GM18861 (cell line): Measurements from ENCODE around the gene MACROD1.

Experiments used
- ATAC-seq: cut with Tn5 transposase; IDR thresholded peaks from one replicate; pipeline ENCODE4 v1.9.1; 2021; ENCODE audit not compliant: unreplicated experiment

Gene MACROD1

DNA sequence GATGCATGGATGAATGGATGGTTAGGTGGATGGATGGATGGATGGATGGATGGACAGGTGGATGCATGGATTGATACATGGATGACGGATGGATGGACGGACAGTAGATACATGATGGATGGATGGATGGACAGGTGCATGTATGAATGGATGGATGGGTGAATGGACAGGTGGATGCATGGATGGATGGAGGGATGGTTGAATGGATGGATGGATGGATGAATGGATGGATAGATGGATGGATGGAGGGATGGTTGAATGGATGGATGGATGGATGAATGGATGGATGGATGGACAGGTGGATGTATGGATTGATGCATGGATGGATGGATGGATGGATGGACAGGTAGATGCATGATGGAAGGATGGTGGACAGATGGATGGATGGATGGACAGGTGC is 51.7 kb downstream of the MACROD1 start:
- ATAC-seq, result no peak

DNA sequence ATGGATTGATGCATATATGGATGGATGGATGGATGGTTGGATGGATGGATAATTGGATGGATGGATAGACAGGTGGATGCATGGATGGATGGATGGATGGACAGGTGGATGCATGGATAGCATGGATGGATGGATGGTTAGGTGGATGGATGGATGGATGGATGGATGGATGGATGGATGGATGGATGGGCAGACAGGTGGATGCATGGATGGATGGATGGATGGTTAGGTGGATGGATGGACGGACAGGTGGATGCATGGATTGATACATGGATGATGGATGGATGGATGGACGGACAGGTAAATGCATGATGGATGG is 52.5 kb downstream of the MACROD1 start:
- no peak for ATAC-seq

DNA sequence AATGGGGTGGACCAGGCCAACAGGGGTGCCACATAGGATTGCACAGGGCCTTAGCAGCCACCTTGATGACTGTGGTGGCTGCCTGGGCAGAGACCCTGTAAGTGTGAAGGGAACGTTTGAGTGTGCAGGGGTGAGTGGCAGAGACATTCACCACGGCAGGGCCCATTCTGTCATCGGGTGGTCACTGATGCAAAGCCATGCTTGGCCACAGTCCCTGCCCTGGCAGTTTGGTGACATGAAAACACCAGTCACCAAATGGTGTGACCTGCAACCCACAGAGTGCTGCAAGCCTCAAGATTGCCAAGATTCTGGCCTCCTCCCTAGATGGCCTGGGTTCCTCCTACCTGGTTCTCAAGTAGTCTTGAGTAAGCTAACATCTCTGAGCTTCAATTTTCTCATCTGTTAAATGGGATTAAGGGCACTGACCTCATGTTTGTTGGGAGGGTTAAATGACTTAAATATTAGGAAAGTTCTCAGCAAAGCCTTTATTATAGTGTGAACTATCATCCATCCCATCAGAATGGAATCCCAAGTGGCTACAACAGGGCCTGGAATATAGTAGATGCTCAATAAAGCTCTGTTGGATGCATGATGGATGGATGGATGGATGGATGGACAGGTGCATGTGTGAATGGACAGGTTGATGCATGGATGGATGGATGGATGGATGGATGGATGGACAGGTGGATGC is 53.0 kb downstream of the MACROD1 start:
- no peak for ATAC-seq

- ATAC-seq, result no peak
Measured at GRCh38 chr11:64110465-64111375, 55.2 kb downstream of the MACROD1 start.

DNA sequence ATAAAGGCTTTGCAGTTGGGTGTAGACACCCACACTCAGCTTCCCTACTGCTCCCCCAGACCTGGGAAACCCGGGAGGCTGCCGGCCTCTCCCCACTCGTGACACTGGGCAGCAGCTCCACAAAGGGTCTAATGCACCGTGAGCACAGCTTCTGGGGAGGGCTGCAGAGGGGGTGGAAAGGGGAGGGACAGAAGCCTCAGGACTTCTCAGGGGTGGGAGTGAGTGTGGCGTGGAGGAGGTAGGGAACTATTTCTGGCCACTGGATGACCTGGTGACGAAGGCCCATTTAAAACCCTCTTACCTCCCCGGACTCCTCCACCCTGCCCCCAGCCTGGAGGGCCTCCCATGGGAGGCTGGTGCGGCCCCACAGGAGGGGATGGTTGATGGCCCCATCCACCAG is 56.6 kb downstream of the MACROD1 start:
- no peak for ATAC-seq

DNA sequence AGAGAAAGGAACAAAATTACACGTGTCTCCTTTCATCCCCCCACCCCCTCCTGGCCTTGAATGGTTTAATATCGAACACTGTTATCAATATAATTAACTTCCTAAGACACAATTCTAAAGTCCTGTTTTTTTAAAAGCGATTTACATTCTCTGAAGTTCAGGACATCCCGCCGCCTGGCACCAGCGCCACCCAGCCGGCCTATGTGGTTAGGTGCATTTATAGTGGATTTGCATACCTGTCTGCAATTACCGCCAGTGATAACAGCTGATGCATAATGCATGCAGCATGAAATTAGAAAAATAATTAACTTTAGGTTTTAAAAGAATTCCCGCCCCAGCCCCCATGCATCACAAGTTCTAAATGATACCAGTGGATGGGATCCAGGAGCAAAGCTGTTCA is 58.6 kb downstream of the MACROD1 start:
- no peak for ATAC-seq

DNA sequence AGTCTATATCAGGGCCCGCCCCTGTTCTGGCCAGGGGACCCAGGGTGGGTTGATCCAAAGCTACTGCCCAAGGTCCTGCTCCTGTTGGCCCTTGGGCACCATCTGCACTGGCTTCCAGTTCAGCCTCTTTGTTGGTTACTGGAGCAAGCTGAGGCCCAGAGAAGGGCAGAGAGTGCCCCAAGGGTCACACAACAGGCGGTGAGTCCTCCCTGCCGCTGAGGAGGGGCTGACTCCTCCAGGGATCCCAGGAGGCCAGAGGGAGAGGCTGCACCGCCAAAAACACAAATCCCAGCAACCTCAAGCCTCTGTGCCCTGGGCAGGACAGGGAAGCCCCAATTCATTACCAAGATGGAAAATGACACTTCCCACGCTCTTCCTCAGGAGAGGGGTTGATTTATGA is 61.3 kb downstream of the MACROD1 start:
- ATAC-seq, result no peak

GRCh38 chr11:64103277-64103985 is 62.5 kb downstream of the MACROD1 start:
- no peak for ATAC-seq

DNA sequence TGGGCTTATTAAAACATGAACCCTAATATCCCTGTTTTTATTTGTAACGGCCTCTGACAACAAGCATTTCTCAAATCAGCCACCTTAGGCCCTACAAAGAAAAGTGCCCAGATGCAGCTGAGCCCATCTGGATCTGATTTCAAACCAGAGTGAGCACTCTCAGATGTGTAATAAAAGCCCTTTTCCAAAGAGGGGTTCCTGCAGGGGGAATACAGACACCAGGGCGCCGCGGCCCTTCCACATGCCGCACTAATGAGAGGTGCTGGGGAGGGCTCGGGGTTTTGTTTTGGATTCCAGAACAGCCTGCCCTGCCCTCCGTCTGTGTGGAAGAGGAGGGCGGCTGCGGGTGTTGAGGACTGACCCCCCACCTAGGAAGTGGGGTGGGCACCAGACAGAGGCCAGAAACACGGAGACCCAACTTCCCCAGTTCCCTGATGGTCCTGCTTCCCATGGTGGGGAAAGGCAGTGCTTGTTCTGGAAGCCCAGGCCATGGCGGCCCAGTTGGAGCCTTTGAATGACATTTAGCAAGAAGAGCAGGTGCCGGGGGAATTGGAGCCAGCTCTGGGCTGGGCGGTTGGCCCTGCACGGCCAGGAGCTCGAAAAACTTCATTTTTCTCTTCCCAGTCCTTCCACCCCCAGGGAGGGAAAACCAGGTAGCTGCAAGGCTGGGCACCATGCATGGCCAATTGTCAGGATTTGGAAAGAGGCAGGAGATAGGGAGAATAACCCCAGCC is 63.7 kb downstream of the MACROD1 start:
- ATAC-seq, result no peak

DNA sequence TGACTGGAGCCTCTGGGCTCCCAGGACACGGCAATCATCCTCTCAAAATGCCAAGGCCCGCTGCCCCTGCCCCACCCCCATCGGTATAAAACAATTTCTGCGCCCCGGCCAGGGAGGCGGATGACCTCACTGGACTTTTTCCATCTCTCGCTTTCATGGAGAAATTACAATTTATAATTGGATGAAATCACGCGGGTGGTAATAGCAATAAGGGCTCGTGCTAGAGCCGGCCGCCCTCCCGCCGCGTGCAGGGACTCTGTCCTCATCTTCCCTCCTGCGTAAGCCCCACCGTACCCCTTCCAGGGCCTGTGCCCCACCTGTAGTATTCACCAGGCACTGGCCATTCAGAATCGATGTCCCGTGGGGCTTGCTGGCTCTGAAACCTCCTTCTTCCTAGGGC is 64.5 kb downstream of the MACROD1 start:
- no peak for ATAC-seq

DNA sequence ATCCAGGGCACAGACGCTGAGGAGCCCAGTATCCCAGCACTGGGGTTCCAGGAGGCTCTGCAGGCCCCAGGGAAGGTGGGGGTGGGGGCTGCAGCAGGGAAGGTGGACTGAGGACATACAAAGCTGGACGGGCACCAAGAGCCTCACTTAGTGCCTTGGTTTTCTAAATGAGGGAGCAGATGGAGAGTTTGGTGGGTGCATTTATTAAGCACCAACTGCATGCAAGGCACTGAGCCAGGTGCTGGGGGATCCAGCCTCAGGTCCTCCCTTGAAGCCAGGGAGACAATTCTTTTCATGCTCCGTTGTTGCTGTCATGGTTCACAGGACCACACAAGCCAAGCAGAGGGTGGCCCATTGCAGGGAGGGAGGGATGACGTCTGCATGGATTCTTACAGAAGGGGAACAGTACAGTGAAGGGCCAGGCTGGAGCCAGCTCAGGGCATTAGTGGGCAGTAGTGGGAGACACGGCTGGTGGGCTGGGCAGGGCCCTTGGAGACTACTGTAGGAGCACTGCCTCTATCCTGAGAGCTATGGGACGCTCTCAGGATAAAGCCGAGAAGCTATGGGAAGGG is 65.0 kb downstream of the MACROD1 start:
- no peak for ATAC-seq

- ATAC-seq, result no peak
Measured at GRCh38 chr11:64100360-64100759, 65.6 kb downstream of the MACROD1 start.

DNA sequence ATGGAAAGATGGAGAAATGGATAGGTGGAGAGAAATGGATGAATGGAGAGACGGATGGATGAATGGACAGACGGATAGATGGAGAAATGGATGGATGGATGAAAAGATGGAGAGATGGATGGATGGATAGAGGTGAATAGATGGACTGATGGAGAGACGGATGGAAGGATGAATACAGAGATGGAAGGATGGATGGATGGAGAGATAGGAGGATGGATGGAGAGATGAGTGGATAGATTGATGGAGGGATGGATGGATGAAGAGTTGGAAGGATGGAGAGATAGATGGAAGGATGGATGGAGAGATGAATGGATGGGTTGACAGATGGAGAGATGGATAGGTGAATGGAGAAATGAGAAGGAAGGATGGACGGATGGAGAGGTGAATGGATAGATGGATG is 66.5 kb downstream of the MACROD1 start:
- no peak for ATAC-seq

DNA sequence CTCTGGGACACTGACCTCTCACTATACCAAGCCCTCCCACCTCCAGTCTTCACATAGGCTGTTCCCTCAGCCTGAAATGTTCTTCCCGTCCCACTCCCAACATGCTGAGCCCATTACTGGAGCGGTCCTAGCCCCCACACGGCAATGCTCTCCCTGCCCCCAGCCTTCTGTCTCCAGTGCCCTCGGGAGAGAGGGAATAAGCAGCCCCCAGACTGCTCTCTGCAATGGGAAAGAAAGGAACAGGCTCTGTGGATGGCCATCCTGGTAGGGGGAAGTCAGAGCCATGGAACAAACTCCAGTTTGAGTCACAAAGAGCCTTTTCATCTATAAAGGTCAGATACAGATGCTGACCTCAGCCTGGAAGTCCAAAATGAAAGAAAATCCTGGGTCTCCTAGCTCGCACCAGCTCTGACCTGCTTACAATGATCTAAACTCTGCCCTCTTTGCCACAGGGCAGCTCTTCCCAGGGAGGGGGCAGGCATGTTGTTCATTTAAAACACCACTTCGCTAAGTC is 67.5 kb downstream of the MACROD1 start:
- no peak for ATAC-seq

DNA sequence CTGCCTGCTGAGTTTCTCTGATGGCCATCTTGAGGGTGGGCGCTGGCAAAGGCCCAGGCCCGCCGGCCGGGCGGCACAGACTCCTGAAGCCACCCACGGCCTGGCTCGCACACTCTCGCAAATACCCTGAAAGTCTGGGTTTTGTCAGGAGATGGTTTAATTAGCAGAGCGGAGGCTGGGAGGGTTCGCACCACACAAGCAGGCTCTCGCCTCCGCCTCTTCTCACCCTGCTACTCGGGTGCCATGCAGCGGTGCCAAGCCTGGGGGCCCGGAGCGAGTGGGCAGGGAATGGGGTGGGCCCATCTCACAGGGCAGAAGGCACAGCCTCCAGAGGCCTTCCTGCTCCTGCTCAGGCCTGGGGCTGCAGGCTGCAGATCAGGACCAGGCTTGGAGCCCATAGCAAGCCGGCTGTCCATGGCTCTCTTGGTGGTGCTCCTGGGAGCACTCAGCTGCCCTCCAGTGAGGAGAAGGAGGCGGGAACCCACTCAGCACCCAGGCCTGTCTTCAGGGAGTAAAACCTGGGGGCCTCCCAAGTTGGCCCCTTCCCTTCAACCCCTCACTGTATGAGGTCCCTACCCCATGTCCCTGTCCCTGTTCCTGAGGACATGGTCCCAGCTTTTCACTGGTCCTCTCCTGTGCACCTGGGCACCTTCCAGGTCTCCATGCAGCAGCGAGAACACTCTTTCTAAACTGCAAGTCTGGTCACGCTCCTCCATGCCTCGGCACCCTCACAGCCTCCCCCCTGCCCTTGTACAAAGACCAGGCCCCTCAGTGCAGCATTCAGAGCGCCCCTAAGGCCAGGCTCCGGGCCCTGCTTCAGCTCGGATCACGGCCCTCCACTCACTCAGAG is 68.2 kb downstream of the MACROD1 start:
- ATAC-seq, result no peak

- ATAC-seq, result no peak
Measured at GRCh38 chr11:64096835-64097234, 69.1 kb downstream of the MACROD1 start.

DNA sequence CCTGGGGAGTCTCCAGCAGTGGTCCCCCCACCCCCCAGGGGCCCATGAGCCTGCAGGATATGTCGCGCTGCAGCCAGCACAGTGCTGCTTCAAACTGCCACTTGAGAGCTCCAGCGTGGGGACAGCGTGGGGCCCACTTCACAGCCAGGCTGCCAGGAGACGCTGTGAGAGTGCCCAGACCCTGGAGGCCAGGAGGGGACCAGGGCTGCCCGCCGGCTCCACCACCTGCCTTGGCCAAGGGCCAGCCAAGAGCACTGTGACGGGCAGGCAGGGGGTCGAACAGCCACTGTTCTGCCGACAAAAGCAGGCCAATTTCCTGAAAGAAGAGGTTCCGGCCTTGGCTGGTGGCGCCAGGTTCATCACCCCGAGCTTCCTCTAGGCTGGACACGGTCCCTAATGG is 70.0 kb downstream of the MACROD1 start:
- ATAC-seq, result no peak

DNA sequence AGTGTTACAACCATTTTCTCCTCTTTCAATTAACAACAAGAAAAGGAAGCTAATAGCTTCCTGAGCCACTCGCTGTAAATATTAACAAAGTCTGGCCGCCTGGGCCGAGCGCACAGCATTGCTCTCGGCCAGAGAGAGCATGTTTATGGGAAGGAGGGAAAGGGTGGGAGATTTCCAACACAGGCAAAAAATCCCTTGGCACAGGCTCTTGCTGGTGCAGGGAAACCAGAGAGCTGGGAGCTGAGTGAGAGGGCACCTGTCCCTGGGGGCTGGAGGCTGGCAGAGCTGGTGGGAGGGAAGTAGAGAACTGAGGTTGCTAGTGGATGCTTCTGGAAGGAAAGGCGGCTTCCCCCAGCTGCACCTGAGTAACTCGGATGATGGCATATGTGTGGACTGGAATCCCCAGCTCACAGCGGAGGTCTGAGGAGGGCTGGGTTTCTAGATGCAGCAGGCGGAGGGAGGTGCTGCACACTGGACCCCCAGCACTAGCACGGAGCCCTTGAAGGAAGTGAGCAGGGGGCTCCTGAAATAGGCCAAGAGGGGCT is 70.6 kb downstream of the MACROD1 start:
- no peak for ATAC-seq

- no peak for ATAC-seq
Measured at GRCh38 chr11:64094463-64095260, 71.3 kb downstream of the MACROD1 start.
